A549 (cell line): ENCODE measurements around the gene MSANTD4. TPM values are rescaled to one million over a fixed set of nuclear protein-coding genes. Genes with fewer than 3 reads are reported as not detected.

Source experiments
- ATAC-seq, 2 experiments: fragments of 200-7000 bp in 1 of 2; fragments of >200 bp in 1 of 2; cut with Nextera tagmentation in 1 of 2; cut with Tn5 transposase in 1 of 2; 3 replicates each; pipeline versions ENCODE4 v1.8.0 to v1.9.1; 2018 to 2020; ENCODE audit warnings: mild to moderate bottlenecking in 1 of 2, moderate library complexity in 1 of 2
- CTCF ChIA-PET: fragments of 300-600 bp; sonication (Branson Sonifier 250); formaldehyde crosslinking; extraction: SDS; loops from one replicate; lab custom pipeline; 2021; ENCODE audit warnings: antibody characterized with exemption, inconsistent platforms; lab: Yijun Ruan, JAX
- POLR2A ChIA-PET: fragments of 350-600 bp; formaldehyde crosslinking; extraction: SDS; loops from one replicate; lab custom pipeline; 2021; ENCODE audit warnings: antibody characterized with exemption, inconsistent platforms; lab: Yijun Ruan, JAX
- DNase-seq, 2 experiments: peaks; one replicate each; pipeline versions ENCODE4 v3.0.0 to v3.0.0-alpha.2; 2011 to 2016; ENCODE audit warnings: low read depth in 1 of 2, low spot score in 1 of 2
- FAIRE-seq: peaks from 2 replicates; lab custom pipeline; 2011; peaks lifted over from hg19 to GRCh38; lab: Jason Lieb, UNC
- H3K27ac ChIP-seq, 2 experiments: fragments of >200 bp; sonication (Bioruptor Twin); formaldehyde crosslinking; 3 replicates each; pipeline ENCODE4 v1.5.1; 2016 to 2017
- H3K4me1 ChIP-seq: fragments of >200 bp; sonication (Bioruptor Twin); formaldehyde crosslinking; 3 replicates; pipeline ENCODE4 v1.6.1; 2016
- H3K4me2 ChIP-seq: fragments of >200 bp; sonication (Bioruptor Twin); formaldehyde crosslinking; 3 replicates; pipeline ENCODE4 v1.6.1; 2016
- H3K4me3 ChIP-seq: fragments of >200 bp; sonication (Bioruptor Twin); formaldehyde crosslinking; 3 replicates; pipeline ENCODE4 v1.5.1; 2016
- H3K9me3 ChIP-seq: fragments of >200 bp; sonication (Bioruptor Twin); formaldehyde crosslinking; 3 replicates; pipeline ENCODE4 v1.6.1; 2016
- CHD2 ChIP-seq: fragments of 150-350 bp; IDR thresholded peaks from 2 replicates; pipeline ENCODE4 v1.6.1; 2014; ENCODE audit warnings: low read length; ENCODE audit not compliant: partially characterized antibody
- EHF ChIP-seq: fragments of 250-450 bp; sonication (Bioruptor Pico); IDR thresholded peaks from 2 replicates; pipeline ENCODE4 v1.5.0; 2020; ENCODE audit warnings: mild to moderate bottlenecking
- ESRRA ChIP-seq: fragments of 150-350 bp; IDR thresholded peaks from 2 replicates; pipeline ENCODE4 v1.6.1; 2014; ENCODE audit warnings: mild to moderate bottlenecking, low read length, borderline replicate concordance
- FOSL2 ChIP-seq, 2 experiments: fragments of 450-650 bp in 1 of 2; fragments of >200 bp in 1 of 2; sonication (Bioruptor Twin) in 1 of 2; formaldehyde crosslinking; IDR thresholded peaks; 2 replicates each; pipeline versions ENCODE4 v1.5.0 to v1.6.1; 2016 to 2020; ENCODE audit warnings: mild to moderate bottlenecking in 1 of 2, moderate library complexity in 1 of 2
- GATA3 ChIP-seq: IDR thresholded peaks from 2 replicates; pipeline ENCODE4 v1.6.1; 2012; ENCODE audit warnings: borderline replicate concordance
- HDAC2 ChIP-seq: fragments of 200-600 bp; sonication (generic); IDR thresholded peaks from 2 replicates; pipeline ENCODE4 v1.6.1; 2016
- HEYL ChIP-seq: fragments of 250-450 bp; sonication (Bioruptor Pico); IDR thresholded peaks from 2 replicates; pipeline ENCODE4 v1.8.0; 2021; ENCODE audit warnings: mild to moderate bottlenecking, moderate library complexity
- HOXB5 ChIP-seq: fragments of 250-450 bp; sonication (Bioruptor Pico); IDR thresholded peaks from 2 replicates; pipeline ENCODE4 v1.5.0; 2020; ENCODE audit warnings: mild to moderate bottlenecking, moderate library complexity
- KDM5A ChIP-seq: fragments of 200-600 bp; sonication (generic); IDR thresholded peaks from 2 replicates; pipeline ENCODE4 v1.6.1; 2016; ENCODE audit warnings: antibody characterized with exemption, mild to moderate bottlenecking
- MYC ChIP-seq: IDR thresholded peaks from 2 replicates; pipeline ENCODE4 v1.6.1; 2012; ENCODE audit warnings: mild to moderate bottlenecking, inconsistent platforms, low read length, improper control_type of control experiment, borderline replicate concordance
- NPAS2 ChIP-seq: fragments of 250-450 bp; sonication (Bioruptor Pico); IDR thresholded peaks from 2 replicates; pipeline ENCODE4 v1.8.0; 2022; ENCODE audit warnings: mild to moderate bottlenecking, moderate library complexity, borderline replicate concordance
- NR3C1 ChIP-seq: fragments of >200 bp; sonication (Bioruptor Twin); formaldehyde crosslinking; IDR thresholded peaks from 3 replicates; pipeline ENCODE4 v1.6.1; 2017
- RFX5 ChIP-seq: fragments of 450-650 bp; IDR thresholded peaks from 2 replicates; pipeline ENCODE4 v1.7.1; 2014; ENCODE audit warnings: antibody characterized with exemption, mild to moderate bottlenecking, moderate library complexity
- SREBF2 ChIP-seq: fragments of 450-650 bp; IDR thresholded peaks from 2 replicates; pipeline ENCODE4 v1.6.1; 2014; ENCODE audit warnings: mild to moderate bottlenecking, moderate library complexity
- TFCP2L1 ChIP-seq: fragments of 250-450 bp; sonication (Bioruptor Pico); IDR thresholded peaks from 2 replicates; pipeline ENCODE4 v1.5.0; 2021; ENCODE audit warnings: mild to moderate bottlenecking
- ZC3H11A ChIP-seq: fragments of 450-650 bp; IDR thresholded peaks from 2 replicates; pipeline ENCODE4 v1.6.1; 2014; ENCODE audit warnings: antibody characterized with exemption, mild to moderate bottlenecking
- ZFP36 ChIP-seq: fragments of 450-650 bp; IDR thresholded peaks from 2 replicates; pipeline ENCODE4 v1.6.1; 2014; ENCODE audit warnings: borderline replicate concordance; ENCODE audit not compliant: partially characterized antibody
- ZNF302 ChIP-seq: fragments of 250-450 bp; sonication (Bioruptor Pico); IDR thresholded peaks from 2 replicates; pipeline ENCODE4 v1.9.0; 2021; ENCODE audit warnings: inconsistent platforms, mild to moderate bottlenecking, moderate library complexity
- WGBS: methylation state at CpG from one replicate; pipeline ENCODE4 v1.1.6; 2017; ENCODE audit errors: missing lambda C conversion rate; 5-methylcytosine and 5-hydroxymethylcytosine counted together
- polyA plus RNA-seq, 4 experiments: library from polyadenylated mRNA; depleted of rRNA in 3 of 4; stranded (reverse); fragments of >200 nt; fragmentation: RNase III in 1 of 4; extraction: RNeasy Plus Mini Kit Qiagen cat#74134 plus additional on column Dnase treatment in 1 of 4; gene quantifications; 2 replicates in 3 of 4; 3 replicates in 1 of 4; pipeline ENCODE4 v1.2.3, GENCODE V29; 2011 to 2017
- TF ChIP-seq, protein P1 (sequence below): fragments of 200-600 bp; sonication (generic); IDR thresholded peaks from 2 replicates; pipeline ENCODE4 v1.6.1; 2016; ENCODE audit warnings: antibody characterized with exemption, mild to moderate bottlenecking, moderate library complexity
- TF ChIP-seq, protein P2 (sequence below): fragments of 450-650 bp; IDR thresholded peaks from 2 replicates; pipeline ENCODE4 v1.6.1; 2014; ENCODE audit warnings: antibody characterized with exemption
- TF ChIP-seq, protein P3 (sequence below): IDR thresholded peaks from 2 replicates; pipeline ENCODE4 v1.6.1; 2012; ENCODE audit warnings: low read depth, borderline replicate concordance
- TF ChIP-seq, protein P4 (sequence below): IDR thresholded peaks from 2 replicates; pipeline ENCODE4 v1.6.1; 2012
- TF ChIP-seq, protein P5 (sequence below): fragments of 250-450 bp; sonication (Bioruptor Pico); IDR thresholded peaks from 2 replicates; pipeline ENCODE4 v1.5.0; 2021; ENCODE audit warnings: mild to moderate bottlenecking, moderate library complexity, borderline replicate concordance
- TF ChIP-seq, protein P6 (sequence below): fragments of >200 bp; sonication (Bioruptor Twin); formaldehyde crosslinking; IDR thresholded peaks from 3 replicates; pipeline ENCODE4 v1.6.1; 2016
- TF ChIP-seq, protein P7 (sequence below): IDR thresholded peaks from 2 replicates; pipeline ENCODE4 v1.6.1; 2012
- TF ChIP-seq, protein P8 (sequence below): fragments of >200 bp; sonication (Bioruptor Twin); formaldehyde crosslinking; IDR thresholded peaks from 3 replicates; pipeline ENCODE4 v1.5.1; 2016

The MSANTD4 gene
- polyA plus RNA-seq, 2 of the 4 experiments (the other 2 are of a cell fraction), result 9.4 to 14.2 TPM

DNA sequence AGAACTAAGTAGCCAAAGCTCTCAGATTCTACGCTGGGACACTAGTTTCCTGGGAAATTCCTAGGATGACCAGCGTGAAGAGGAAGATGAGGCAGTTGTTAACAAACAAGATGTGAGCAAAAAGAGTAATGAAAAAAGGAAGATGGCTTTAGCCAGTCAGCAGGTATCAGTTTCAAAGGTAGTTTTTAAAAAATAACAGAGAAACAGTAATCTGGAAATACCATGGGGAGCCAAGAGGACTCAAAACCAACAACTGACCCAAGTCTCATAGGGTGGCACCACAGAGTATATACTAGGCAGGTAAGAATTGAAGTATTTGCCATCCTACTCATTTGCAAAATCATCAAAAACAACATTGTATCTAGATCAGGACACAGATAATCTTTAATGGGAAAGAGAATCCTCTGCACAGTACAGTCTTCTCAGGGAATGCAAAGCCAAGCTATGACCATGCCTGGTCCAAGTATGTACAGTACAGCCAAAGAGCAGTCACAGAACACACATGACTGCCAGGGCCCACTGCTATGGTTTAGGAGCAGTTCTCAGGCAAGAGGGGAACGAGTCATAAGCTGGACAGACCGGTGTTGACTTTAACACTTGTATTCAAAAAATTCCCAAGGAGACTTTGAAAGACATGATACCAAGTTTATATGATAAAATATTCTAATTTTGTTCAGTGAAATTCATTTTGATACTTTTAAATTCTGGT is 20.6 kb downstream of the MSANTD4 start:
- no peaks in the 10 kb centered on the region for H3K4me1 ChIP-seq
- no peak for DNase-seq
- no peak for FAIRE-seq
- TF ChIP-seq HOXB5 (CRISPR knock-in tag) (no peak), CHD2 (no peak), GATA3 (no peak), SREBF2 (no peak), HDAC2 (no peak), MYC (no peak), ESRRA (no peak), RFX5 (no peak), ZFP36 (no peak), NR3C1 (no peak), ZC3H11A (no peak), FOSL2 (IDR thresholded peaks at IDR 0.05) (no peak), FOSL2 (CRISPR knock-in tag; IDR thresholded peaks at IDR 0.05) (no peak), NPAS2 (no peak)
- TF ChIP-seq, protein P1, sequence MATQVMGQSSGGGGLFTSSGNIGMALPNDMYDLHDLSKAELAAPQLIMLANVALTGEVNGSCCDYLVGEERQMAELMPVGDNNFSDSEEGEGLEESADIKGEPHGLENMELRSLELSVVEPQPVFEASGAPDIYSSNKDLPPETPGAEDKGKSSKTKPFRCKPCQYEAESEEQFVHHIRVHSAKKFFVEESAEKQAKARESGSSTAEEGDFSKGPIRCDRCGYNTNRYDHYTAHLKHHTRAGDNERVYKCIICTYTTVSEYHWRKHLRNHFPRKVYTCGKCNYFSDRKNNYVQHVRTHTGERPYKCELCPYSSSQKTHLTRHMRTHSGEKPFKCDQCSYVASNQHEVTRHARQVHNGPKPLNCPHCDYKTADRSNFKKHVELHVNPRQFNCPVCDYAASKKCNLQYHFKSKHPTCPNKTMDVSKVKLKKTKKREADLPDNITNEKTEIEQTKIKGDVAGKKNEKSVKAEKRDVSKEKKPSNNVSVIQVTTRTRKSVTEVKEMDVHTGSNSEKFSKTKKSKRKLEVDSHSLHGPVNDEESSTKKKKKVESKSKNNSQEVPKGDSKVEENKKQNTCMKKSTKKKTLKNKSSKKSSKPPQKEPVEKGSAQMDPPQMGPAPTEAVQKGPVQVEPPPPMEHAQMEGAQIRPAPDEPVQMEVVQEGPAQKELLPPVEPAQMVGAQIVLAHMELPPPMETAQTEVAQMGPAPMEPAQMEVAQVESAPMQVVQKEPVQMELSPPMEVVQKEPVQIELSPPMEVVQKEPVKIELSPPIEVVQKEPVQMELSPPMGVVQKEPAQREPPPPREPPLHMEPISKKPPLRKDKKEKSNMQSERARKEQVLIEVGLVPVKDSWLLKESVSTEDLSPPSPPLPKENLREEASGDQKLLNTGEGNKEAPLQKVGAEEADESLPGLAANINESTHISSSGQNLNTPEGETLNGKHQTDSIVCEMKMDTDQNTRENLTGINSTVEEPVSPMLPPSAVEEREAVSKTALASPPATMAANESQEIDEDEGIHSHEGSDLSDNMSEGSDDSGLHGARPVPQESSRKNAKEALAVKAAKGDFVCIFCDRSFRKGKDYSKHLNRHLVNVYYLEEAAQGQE, result no peak
- TF ChIP-seq, protein P2, sequence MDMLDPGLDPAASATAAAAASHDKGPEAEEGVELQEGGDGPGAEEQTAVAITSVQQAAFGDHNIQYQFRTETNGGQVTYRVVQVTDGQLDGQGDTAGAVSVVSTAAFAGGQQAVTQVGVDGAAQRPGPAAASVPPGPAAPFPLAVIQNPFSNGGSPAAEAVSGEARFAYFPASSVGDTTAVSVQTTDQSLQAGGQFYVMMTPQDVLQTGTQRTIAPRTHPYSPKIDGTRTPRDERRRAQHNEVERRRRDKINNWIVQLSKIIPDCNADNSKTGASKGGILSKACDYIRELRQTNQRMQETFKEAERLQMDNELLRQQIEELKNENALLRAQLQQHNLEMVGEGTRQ, result no peak
- TF ChIP-seq, protein P3, sequence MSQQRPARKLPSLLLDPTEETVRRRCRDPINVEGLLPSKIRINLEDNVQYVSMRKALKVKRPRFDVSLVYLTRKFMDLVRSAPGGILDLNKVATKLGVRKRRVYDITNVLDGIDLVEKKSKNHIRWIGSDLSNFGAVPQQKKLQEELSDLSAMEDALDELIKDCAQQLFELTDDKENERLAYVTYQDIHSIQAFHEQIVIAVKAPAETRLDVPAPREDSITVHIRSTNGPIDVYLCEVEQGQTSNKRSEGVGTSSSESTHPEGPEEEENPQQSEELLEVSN, result no peak
- TF ChIP-seq, protein P4, sequence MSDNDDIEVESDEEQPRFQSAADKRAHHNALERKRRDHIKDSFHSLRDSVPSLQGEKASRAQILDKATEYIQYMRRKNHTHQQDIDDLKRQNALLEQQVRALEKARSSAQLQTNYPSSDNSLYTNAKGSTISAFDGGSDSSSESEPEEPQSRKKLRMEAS, result no peak
- TF ChIP-seq, protein P5, sequence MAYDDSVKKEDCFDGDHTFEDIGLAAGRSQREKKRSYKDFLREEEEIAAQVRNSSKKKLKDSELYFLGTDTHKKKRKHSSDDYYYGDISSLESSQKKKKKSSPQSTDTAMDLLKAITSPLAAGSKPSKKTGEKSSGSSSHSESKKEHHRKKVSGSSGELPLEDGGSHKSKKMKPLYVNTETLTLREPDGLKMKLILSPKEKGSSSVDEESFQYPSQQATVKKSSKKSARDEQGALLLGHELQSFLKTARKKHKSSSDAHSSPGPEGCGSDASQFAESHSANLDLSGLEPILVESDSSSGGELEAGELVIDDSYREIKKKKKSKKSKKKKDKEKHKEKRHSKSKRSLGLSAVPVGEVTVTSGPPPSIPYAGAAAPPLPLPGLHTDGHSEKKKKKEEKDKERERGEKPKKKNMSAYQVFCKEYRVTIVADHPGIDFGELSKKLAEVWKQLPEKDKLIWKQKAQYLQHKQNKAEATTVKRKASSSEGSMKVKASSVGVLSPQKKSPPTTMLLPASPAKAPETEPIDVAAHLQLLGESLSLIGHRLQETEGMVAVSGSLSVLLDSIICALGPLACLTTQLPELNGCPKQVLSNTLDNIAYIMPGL (CRISPR knock-in tag), result no peak
- no peak overlapping the region for H3K27ac ChIP-seq
- 78% methylated on average over 4 of the region's 4 CpGs for WGBS
- POLR2A ChIA-PET, result no interaction called here
- ATAC-seq, result no peak
- H3K4me3 ChIP-seq, result no peak overlapping the region
- H3K4me2 ChIP-seq, result no peak overlapping the region
- H3K9me3 ChIP-seq, result 0 out of 3 replicates have a peak, but pooled peaks cover 2% of the 10 kb centered on the region
- CTCF ChIA-PET, result no interaction called here

DNA sequence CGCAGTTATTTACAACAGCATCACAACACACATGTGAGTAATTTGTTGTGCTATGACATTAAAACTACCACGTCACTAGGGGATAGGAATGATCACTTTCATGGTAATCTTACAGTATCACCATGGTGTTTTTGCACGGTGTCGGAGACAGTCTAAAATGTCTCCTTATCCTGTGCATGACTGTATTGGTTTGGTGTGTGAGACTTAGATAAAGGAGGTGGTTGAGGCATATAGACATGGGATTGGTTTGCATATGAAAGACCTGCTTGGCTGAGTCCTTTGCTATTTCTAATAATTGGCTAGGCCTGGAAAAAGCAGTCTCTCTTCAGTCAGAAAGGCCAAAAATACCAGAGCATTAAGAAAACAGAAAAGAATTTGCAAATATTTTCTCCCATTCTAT is 30.2 kb downstream of the MSANTD4 start:
- 91% methylated on average over 4 of the region's 4 CpGs for WGBS
- no peak overlapping the region for H3K4me2 ChIP-seq
- no peak for FAIRE-seq
- H3K27ac ChIP-seq, result no peak overlapping the region
- H3K9me3 ChIP-seq, result no peaks in the 10 kb centered on the region
- no peak overlapping the region for H3K4me3 ChIP-seq
- ChIA-PET POLR2A (no interaction called here), CTCF (no interaction called here)
- no peaks in the 10 kb centered on the region for H3K4me1 ChIP-seq
- DNase-seq, result no peak
- ATAC-seq, result no peak
- TF ChIP-seq EHF (no peak), KDM5A (no peak), ZNF302 (CRISPR knock-in tag) (no peak), HEYL (CRISPR knock-in tag) (no peak), TFCP2L1 (CRISPR knock-in tag) (no peak)
- TF ChIP-seq, protein P6, sequence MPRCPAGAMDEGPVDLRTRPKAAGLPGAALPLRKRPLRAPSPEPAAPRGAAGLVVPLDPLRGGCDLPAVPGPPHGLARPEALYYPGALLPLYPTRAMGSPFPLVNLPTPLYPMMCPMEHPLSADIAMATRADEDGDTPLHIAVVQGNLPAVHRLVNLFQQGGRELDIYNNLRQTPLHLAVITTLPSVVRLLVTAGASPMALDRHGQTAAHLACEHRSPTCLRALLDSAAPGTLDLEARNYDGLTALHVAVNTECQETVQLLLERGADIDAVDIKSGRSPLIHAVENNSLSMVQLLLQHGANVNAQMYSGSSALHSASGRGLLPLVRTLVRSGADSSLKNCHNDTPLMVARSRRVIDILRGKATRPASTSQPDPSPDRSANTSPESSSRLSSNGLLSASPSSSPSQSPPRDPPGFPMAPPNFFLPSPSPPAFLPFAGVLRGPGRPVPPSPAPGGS, result no peak
- TF ChIP-seq, protein P7, sequence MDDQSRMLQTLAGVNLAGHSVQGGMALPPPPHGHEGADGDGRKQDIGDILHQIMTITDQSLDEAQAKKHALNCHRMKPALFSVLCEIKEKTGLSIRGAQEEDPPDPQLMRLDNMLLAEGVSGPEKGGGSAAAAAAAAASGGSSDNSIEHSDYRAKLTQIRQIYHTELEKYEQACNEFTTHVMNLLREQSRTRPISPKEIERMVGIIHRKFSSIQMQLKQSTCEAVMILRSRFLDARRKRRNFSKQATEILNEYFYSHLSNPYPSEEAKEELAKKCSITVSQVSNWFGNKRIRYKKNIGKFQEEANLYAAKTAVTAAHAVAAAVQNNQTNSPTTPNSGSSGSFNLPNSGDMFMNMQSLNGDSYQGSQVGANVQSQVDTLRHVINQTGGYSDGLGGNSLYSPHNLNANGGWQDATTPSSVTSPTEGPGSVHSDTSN, result no peak
- TF ChIP-seq, protein P8, sequence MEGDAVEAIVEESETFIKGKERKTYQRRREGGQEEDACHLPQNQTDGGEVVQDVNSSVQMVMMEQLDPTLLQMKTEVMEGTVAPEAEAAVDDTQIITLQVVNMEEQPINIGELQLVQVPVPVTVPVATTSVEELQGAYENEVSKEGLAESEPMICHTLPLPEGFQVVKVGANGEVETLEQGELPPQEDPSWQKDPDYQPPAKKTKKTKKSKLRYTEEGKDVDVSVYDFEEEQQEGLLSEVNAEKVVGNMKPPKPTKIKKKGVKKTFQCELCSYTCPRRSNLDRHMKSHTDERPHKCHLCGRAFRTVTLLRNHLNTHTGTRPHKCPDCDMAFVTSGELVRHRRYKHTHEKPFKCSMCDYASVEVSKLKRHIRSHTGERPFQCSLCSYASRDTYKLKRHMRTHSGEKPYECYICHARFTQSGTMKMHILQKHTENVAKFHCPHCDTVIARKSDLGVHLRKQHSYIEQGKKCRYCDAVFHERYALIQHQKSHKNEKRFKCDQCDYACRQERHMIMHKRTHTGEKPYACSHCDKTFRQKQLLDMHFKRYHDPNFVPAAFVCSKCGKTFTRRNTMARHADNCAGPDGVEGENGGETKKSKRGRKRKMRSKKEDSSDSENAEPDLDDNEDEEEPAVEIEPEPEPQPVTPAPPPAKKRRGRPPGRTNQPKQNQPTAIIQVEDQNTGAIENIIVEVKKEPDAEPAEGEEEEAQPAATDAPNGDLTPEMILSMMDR, result no peak
- TF ChIP-seq, protein P4, result no peak
